Stimulated activated CD8-positive, alpha-beta memory T cell treated with anti-CD3 and anti-CD28 coated beads, Interleukin-12 subunit alpha, Interleukin-12 subunit beta, amount 100 ng/mL, for 4 hours (primary cell): ENCODE data around the gene N4BP2L2.

Experiments
- DNase-seq: peaks from one replicate; pipeline ENCODE4 v3.0.0-alpha.2; 2020; ENCODE audit warnings: low read depth

Gene N4BP2L2

GRCh38 chr13:32530841-32531253 lies 7.7 kb downstream of the N4BP2L2 start:
- DNase-seq = no peak

GRCh38 chr13:32528358-32528757 lies 10.2 kb downstream of the N4BP2L2 start:
- DNase-seq = no peak

DNA sequence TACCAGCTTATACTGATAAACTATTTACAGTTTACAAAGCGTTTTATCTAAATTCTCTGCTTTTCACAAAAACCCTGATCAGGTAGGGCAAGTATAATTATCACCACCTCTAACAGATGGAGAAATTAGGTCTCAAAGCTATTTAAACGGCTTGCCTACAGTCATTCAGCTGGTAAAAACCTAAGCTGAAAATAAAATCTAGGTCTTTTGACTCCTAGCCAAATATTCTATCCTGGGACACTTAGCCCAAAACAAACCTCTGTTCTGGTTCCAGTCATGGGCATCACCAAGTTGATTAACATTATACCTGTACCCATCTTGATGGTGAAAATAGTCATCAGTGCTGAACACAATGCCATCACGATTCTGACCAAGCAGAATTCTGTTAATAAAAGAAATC lies 11.4 kb downstream of the N4BP2L2 start:
- DNase-seq = no peak

- no peak for DNase-seq
These were observed 12.8 kb downstream of the N4BP2L2 start for GRCh38 chr13:32525766-32526165.

DNA sequence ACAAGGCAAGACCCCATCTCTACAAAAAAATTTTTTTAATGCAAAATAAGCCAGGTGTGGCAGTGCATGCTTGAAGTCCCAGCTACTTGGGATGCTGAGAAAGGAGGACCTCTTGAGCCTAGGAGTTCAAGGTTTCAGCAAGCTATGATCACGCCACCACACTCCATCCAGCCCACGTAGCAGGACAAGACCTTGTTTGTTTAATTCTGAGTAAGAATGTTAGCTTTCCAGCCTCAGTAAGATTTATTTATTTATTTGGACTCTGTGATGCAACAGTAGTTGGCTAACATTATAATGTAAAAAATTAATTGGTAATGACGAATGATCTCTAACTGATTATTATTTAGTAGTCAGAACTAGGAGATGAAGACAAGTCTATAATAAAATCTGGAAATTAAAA lies 23.3 kb downstream of the N4BP2L2 start:
- no peak for DNase-seq

GRCh38 chr13:32511482-32511881 lies 27.1 kb downstream of the N4BP2L2 start:
- no peak for DNase-seq

DNA sequence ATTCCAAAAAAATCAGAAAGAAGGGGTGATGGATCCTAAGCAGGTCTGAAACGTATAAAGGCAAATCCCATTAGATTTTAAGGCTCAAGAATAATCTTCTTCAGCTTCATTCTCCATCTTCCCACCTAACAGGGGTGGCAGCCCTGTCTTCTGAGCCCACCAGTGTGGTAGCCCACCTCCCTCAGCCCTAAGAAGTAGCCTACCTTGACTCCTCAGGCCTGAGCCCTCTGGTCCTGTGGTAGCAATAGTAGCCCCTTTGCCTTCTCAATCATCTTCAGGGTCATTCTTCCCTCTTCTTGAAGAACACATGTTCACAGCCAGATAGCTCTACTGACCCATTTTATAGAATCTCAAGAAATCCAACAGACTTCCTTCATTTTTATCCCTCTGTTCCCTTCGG lies 33.7 kb downstream of the N4BP2L2 start:
- no peak for DNase-seq

DNA sequence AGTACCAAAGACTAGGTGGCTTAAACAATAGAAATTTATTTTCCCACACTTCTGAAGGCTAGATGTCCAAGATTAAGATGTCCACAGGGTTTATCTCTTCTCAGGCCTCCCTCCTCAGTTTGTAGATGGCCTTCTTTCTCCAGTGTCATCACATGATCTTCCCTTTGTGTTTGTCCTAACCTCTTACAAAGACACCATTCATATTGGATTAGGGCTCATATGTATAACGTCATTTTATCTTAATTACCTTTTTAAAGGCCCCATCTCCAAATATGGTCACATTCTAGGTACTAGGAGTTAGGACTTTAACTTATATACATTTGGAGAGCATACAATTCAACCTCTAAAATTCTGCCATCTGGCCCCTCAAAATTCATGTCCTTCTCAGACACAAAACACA lies 34.3 kb downstream of the N4BP2L2 start:
- no peak for DNase-seq

- no peak for DNase-seq
These were observed 34.9 kb downstream of the N4BP2L2 start for GRCh38 chr13:32503727-32504126.

GRCh38 chr13:32501064-32501463 lies 37.5 kb downstream of the N4BP2L2 start:
- no peak for DNase-seq

GRCh38 chr13:32499538-32500210 lies 38.9 kb downstream of the N4BP2L2 start:
- no peak for DNase-seq

DNA sequence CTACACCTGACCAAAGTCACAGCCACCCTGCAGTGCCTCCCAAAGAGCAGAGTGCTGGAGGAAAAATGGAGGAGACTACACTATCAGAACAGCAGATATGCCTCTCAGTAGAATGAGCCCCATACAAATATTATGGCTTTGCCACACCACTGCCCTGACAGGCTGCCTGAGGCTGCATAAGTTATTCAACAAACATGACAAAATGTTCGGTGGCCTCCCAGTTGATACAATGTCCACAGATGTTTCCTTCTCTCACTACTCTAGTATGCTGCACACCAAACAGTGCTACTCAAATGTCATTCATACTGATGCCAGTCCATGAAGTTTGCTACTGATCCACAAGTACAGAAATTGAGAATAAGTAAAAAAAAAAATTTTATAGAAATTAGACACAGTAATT lies 41.0 kb downstream of the N4BP2L2 start:
- DNase-seq = no peak

GRCh38 chr13:32496599-32497160 lies 41.9 kb downstream of the N4BP2L2 start:
- DNase-seq = no peak

DNA sequence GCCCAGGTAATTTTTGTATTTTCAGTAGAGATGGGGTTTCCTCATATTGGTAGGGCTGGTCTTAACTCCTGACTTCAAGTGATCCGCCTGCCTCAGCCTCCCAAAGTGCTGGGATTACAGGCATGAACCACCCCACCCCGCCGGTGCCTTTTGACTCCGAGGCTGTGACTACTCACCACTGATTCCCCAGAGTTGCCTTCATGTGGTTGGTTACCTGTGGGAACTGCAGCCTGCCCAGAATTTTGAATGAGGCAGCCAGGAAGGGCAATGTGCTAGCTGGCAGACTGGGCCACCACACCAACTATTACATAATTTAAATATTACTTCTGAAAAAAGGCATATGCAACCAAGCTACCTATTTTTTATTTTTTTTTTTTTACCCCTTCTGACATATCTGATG lies 42.8 kb downstream of the N4BP2L2 start:
- no peak for DNase-seq

- DNase-seq = no peak
These were observed 43.2 kb downstream of the N4BP2L2 start for GRCh38 chr13:32495429-32495828.

GRCh38 chr13:32491028-32491427 lies 47.6 kb downstream of the N4BP2L2 start:
- no peak for DNase-seq

GRCh38 chr13:32476892-32477291 lies 61.7 kb downstream of the N4BP2L2 start:
- no peak for DNase-seq

GRCh38 chr13:32476021-32476731 lies 62.4 kb downstream of the N4BP2L2 start:
- no peak for DNase-seq

GRCh38 chr13:32474999-32475792 lies 63.4 kb downstream of the N4BP2L2 start:
- no peak for DNase-seq

DNA sequence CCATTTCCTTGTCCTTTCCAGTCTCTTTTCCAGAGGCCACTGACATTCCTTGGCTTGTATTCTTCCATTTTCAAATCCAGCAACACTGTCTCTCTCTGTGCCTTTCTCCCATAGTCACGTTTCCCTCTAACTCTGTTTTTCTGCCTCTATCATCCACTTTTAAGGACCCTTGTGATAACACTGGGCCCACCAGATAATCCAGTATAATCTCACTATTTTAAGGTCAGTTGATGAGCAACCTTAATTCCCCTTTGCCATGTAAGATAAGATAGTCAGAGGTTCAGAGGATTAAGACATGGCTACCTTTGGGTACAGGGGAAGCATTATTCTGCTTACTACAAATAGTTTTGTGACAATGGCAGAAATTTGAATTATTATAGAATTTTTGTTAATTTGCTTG lies 64.9 kb downstream of the N4BP2L2 start:
- DNase-seq = no peak

GRCh38 chr13:32472194-32472621 lies 66.4 kb downstream of the N4BP2L2 start:
- no peak for DNase-seq

DNA sequence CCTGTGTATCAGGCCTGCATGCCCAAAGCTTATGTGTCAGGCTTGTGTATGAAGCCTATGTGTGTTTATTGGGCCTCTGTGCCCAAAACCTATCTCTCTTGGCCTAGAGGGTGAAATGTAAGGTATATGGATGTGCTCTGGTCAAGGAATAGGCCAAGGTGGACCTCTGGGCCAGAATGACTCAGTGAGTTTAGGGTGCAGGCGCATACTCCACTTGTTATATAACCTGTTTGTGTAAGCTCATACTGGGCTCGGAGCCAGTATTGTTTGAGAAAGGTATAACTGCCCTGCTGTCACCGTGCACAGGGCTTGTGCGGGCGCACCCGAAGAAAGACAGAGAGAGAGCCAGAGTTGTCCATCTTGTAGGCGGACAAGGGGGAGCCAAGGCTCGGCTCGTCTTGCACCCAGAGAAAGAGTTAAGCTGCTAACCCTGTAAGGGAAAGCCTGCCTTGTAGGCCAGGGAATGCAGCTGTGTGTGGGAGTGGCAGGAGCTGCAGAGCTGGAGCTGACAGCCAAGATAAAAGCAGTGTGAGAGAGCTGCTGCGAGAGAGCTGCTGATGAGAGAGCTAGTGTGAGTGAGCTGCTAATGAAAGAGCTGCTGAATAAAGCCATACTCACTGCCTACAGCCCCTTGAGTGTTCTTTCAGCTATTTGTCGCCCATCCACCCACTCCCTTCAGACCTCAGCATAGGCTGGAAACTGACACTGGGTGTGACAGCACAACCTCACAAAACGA lies 67.2 kb downstream of the N4BP2L2 start:
- DNase-seq = no peak
